Chondrocyte (in vitro differentiated cells): Measurements from ENCODE around the gene COQ9. TPM values are rescaled to one million over a fixed set of nuclear protein-coding genes. Genes with fewer than 3 reads are reported as not detected.
A peak's percentile ranks its signal among the peaks of the same experiment; 100 is the strongest.

Experiments used
- DNase-seq: peaks from one replicate; pipeline ENCODE4 v3.0.0; 2021; ENCODE audit warnings: mixed read lengths, low spot score
- H3K27ac Mint-ChIP-seq: one replicate; pipeline ENCODE4 v1.8.0; 2021; ENCODE audit warnings: mild to moderate bottlenecking, moderate library complexity, mixed read lengths; ENCODE audit not compliant: unreplicated experiment
- H3K27me3 Mint-ChIP-seq: 2 replicates; pipeline ENCODE4 v1.8.0; 2021; ENCODE audit warnings: low read depth, mixed read lengths
- H3K36me3 Mint-ChIP-seq: 2 replicates; pipeline ENCODE4 v1.8.0; 2021; ENCODE audit warnings: low read depth, mixed read lengths
- H3K4me1 Mint-ChIP-seq: 2 replicates; pipeline ENCODE4 v1.8.0; 2021; ENCODE audit warnings: low read depth, mild to moderate bottlenecking, mixed read lengths
- H3K4me3 Mint-ChIP-seq: one replicate; pipeline ENCODE4 v1.8.0; 2021; ENCODE audit warnings: mild to moderate bottlenecking, moderate library complexity, mixed read lengths; ENCODE audit not compliant: unreplicated experiment
- H3K9me3 Mint-ChIP-seq: 2 replicates; pipeline ENCODE4 v1.8.0; 2021; ENCODE audit warnings: low read depth, mixed read lengths
- total RNA-seq: library from RNA; stranded (reverse); gene quantifications from 3 replicates; pipeline ENCODE4 v1.2.1, GENCODE V29; 2021
- TF ChIP-seq, protein P1 (sequence below): fragments of 200-600 bp; sonication (generic); IDR thresholded peaks from 2 replicates; pipeline ENCODE4 v1.5.0; 2021; ENCODE audit warnings: antibody characterized with exemption, mild to moderate bottlenecking, moderate library complexity

The COQ9 gene
- total RNA-seq, 1 donor from 2014 or later: 31.6 TPM

- Mint-ChIP-seq H3K27me3 (peaks cover 22% of the 10 kb centered on the region), H3K4me3 (no peak overlapping the region), H3K4me1 (peaks cover 6% of the 10 kb centered on the region), H3K9me3 (no peaks in the 10 kb centered on the region), H3K27ac (no peak overlapping the region), H3K36me3 (no peaks in the 10 kb centered on the region)
- TF ChIP-seq, protein P1, sequence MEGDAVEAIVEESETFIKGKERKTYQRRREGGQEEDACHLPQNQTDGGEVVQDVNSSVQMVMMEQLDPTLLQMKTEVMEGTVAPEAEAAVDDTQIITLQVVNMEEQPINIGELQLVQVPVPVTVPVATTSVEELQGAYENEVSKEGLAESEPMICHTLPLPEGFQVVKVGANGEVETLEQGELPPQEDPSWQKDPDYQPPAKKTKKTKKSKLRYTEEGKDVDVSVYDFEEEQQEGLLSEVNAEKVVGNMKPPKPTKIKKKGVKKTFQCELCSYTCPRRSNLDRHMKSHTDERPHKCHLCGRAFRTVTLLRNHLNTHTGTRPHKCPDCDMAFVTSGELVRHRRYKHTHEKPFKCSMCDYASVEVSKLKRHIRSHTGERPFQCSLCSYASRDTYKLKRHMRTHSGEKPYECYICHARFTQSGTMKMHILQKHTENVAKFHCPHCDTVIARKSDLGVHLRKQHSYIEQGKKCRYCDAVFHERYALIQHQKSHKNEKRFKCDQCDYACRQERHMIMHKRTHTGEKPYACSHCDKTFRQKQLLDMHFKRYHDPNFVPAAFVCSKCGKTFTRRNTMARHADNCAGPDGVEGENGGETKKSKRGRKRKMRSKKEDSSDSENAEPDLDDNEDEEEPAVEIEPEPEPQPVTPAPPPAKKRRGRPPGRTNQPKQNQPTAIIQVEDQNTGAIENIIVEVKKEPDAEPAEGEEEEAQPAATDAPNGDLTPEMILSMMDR: no peak
- DNase-seq: no peak
These were observed 40.4 kb upstream of the COQ9 start for GRCh38 chr16:57406881-57407280.

GRCh38 chr16:57407521-57408353, 39.5 kb upstream of the COQ9 start:
- Mint-ChIP-seq H3K4me1 (peaks cover 6% of the 10 kb centered on the region), H3K27me3 (peaks cover 22% of the 10 kb centered on the region), H3K27ac (no peak overlapping the region), H3K9me3 (no peaks in the 10 kb centered on the region), H3K4me3 (no peak overlapping the region), H3K36me3 (no peaks in the 10 kb centered on the region)
- TF ChIP-seq, protein P1: no peak
- DNase-seq: no peak

GRCh38 chr16:57409065-57409464, 38.2 kb upstream of the COQ9 start:
- H3K4me3 Mint-ChIP-seq: no peak overlapping the region
- H3K27ac Mint-ChIP-seq: no peak overlapping the region
- no peak for DNase-seq
- H3K27me3 Mint-ChIP-seq: peaks cover 19% of the 10 kb centered on the region
- no peaks in the 10 kb centered on the region for H3K36me3 Mint-ChIP-seq
- H3K9me3 Mint-ChIP-seq: no peaks in the 10 kb centered on the region
- H3K4me1 Mint-ChIP-seq: peaks cover 6% of the 10 kb centered on the region
- TF ChIP-seq, protein P1: no peak

DNA sequence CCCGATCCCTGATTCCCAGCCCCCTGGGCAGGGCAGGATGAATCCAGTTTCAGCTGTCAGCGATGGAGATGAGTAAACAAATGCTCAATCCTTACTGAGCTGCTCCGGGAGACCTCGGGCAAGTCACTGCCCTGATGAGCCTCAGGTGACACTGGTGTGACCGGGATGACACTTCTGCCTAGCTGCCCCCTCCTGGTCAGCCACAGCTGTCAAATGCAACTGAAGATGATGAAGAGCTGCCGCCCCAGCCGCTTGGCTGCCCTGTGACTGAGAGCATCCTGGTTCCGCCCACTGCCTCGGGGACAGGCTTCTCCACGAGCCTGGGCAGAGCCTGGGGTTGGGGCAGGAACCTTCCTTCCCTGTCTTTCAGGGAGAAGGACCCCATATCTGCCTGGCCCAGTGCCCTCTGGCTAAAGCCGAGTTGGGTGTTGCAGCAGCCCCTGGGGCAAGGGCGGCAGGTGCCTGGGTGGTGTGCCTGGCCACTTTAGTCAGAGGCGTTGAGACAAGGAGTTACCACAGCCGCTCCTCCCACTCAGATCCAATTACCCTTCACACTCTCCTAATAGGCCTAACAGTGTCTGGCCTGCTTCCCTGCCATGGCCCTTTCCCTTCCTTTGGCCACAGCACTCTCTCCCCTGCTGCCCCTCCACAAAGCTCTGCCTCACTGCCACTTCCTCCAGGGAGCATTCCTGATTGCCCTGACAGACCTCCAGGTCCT, 37.2 kb upstream of the COQ9 start:
- TF ChIP-seq, protein P1: no peak
- no peak overlapping the region for H3K4me3 Mint-ChIP-seq
- peak overlapping the region; percentile 3 for H3K27ac Mint-ChIP-seq
- no peaks in the 10 kb centered on the region for H3K9me3 Mint-ChIP-seq
- DNase-seq: no peak
- no peaks in the 10 kb centered on the region for H3K36me3 Mint-ChIP-seq
- peaks cover 6% of the 10 kb centered on the region for H3K4me1 Mint-ChIP-seq
- peaks cover 10% of the 10 kb centered on the region for H3K27me3 Mint-ChIP-seq

DNA sequence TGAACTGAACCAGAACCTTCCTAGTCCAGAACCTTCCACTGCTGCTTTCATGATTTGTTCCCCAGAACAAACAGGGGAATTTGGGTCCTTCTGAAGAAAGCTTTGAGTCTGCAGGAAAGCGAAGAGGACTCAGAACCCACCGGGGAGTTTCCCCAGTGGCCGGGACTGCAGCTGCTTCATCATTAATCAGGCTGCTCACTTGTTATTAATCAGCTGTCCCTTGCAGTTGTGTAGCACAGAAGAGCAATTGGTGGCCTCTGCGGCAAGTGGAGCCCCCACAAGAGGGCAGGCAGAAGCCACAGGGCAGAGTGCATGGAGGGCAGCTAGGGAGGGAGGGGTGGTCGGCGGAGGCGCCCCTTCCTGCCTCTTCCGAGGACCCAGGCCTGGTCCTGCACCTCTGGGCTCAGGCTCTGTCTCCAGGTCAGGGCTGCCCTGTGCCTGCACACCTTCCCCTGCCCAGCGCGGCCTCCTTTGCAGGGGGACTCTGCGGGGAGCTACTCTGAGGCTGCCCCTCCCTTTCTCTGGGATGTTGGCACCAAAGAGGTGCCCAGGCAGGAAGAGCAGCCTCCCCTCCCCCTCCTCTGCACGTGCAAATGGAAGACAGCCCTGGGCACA, 35.8 kb upstream of the COQ9 start:
- TF ChIP-seq, protein P1: no peak
- no peaks in the 10 kb centered on the region for H3K36me3 Mint-ChIP-seq
- H3K4me3 Mint-ChIP-seq: no peak overlapping the region
- H3K9me3 Mint-ChIP-seq: no peaks in the 10 kb centered on the region
- H3K27ac Mint-ChIP-seq: no peak overlapping the region
- H3K27me3 Mint-ChIP-seq: peaks cover 2% of the 10 kb centered on the region
- peaks cover 6% of the 10 kb centered on the region for H3K4me1 Mint-ChIP-seq
- DNase-seq: no peak
